K562 (cell line): ENCODE measurements around the gene CCDC136. TPM values are rescaled to one million over a fixed set of nuclear protein-coding genes. Genes with fewer than 3 reads are reported as not detected.
A peak's percentile ranks its signal among the peaks of the same experiment; 100 is the strongest.

Experiments
- CBX3 ChIP-seq, 2 experiments: IDR thresholded peaks; 1 replicate in 1 of 2; 2 replicates in 1 of 2; pipeline ENCODE4 v1.6.1; 2012; ENCODE audit warnings: inconsistent platforms in 2 of 2, low read length in 2 of 2, borderline replicate concordance in 1 of 2, control low read depth in 1 of 2
- CC2D1A ChIP-seq: fragments of 450-650 bp; IDR thresholded peaks from 2 replicates; pipeline ENCODE4 v1.6.1; 2017; ENCODE audit warnings: mild to moderate bottlenecking
- DACH1 ChIP-seq: fragments of 450-650 bp; IDR thresholded peaks from 2 replicates; pipeline ENCODE4 v1.6.1; 2018; ENCODE audit not compliant: partially characterized antibody
- FOXA3 ChIP-seq, 2 experiments: fragments of 450-650 bp in 1 of 2; sonication (generic) in 1 of 2; formaldehyde crosslinking; IDR thresholded peaks in 1 of 2; conservative IDR thresholded peaks in 1 of 2; 2 replicates each; pipeline versions ENCODE4 v1.4.0 to v1.8.0; 2020 to 2022; ENCODE audit warnings: mild to moderate bottlenecking in 2 of 2, missing genetic modification reagents in 1 of 2
- FOXJ2 ChIP-seq: fragments of 200-800 bp; sonication (Bioruptor generic); IDR thresholded peaks from 2 replicates; pipeline ENCODE4 v1.6.1; 2016; ENCODE audit warnings: missing genetic modification characterization, missing compliant biosample characterization
- HNRNPLL ChIP-seq: fragments of 200-400 bp; formaldehyde crosslinking; IDR thresholded peaks from 2 replicates; pipeline ENCODE4 v1.6.1; 2017; ENCODE audit warnings: low read length, low read depth, mild to moderate bottlenecking; ENCODE audit not compliant: poor library complexity, severe bottlenecking
- IRF9 ChIP-seq: fragments of 450-650 bp; IDR thresholded peaks from 2 replicates; pipeline ENCODE4 v1.6.1; 2016; ENCODE audit warnings: missing biosample characterization, missing genetic modification characterization
- LEF1 ChIP-seq: fragments of 450-650 bp; IDR thresholded peaks from 2 replicates; pipeline ENCODE4 v1.6.1; 2016; ENCODE audit warnings: mild to moderate bottlenecking
- MAFG ChIP-seq: fragments of 450-650 bp; conservative IDR thresholded peaks from 2 replicates; pipeline ENCODE4 v1.6.1; 2016; ENCODE audit warnings: missing genetic modification characterization, missing compliant biosample characterization
- NELFE ChIP-seq: IDR thresholded peaks from 2 replicates; pipeline ENCODE4 v1.6.1; 2011; ENCODE audit warnings: mild to moderate bottlenecking; ENCODE audit not compliant: insufficient read depth, insufficient read length
- NFRKB ChIP-seq: fragments of 450-650 bp; IDR thresholded peaks from 2 replicates; pipeline ENCODE4 v1.6.1; 2016; ENCODE audit warnings: low read depth
- SNIP1 ChIP-seq: fragments of 450-650 bp; IDR thresholded peaks from 2 replicates; pipeline ENCODE4 v1.7.1; 2017; ENCODE audit warnings: low read depth, mild to moderate bottlenecking
- TEAD4 ChIP-seq, 2 experiments: sonication (generic) in 1 of 2; formaldehyde crosslinking in 1 of 2; IDR thresholded peaks; 2 replicates each; pipeline versions ENCODE4 v1.6.1 to v1.8.0; 2012 to 2022; ENCODE audit warnings: borderline replicate concordance in 1 of 2, inconsistent platforms in 1 of 2, low read length in 1 of 2, mild to moderate bottlenecking in 1 of 2, missing genetic modification reagents in 1 of 2
- XRCC3 ChIP-seq: fragments of 450-650 bp; IDR thresholded peaks from 2 replicates; pipeline ENCODE4 v1.6.1; 2017; ENCODE audit warnings: mild to moderate bottlenecking, moderate library complexity
- YY1 ChIP-seq, 3 experiments: IDR thresholded peaks; 2 replicates each; pipeline ENCODE4 v1.6.1; 2011; ENCODE audit warnings: low read length in 2 of 3, mild to moderate bottlenecking in 2 of 3, moderate library complexity in 2 of 3, borderline replicate concordance in 1 of 3, control low read depth in 1 of 3, low read depth in 1 of 3; ENCODE audit not compliant: insufficient read depth in 3 of 3, insufficient replicate concordance in 2 of 3, control insufficient read depth in 1 of 3, insufficient read length in 1 of 3; ENCODE audit errors: extremely low read depth in 1 of 3
- ZNF143 ChIP-seq: sonication (generic); formaldehyde crosslinking; IDR thresholded peaks from 2 replicates; pipeline ENCODE4 v1.9.0; 2022; ENCODE audit warnings: mild to moderate bottlenecking, missing genetic modification reagents
- polyA plus RNA-seq, 8 experiments: library from polyadenylated mRNA; depleted of rRNA in 4 of 8; stranded (reverse) in 5 of 8; unstranded in 3 of 8; fragments of >200 nt; fragmentation: Nextera tagmentation in 2 of 8; fragmentation: Illumina TruSeq in 1 of 8; extraction: Ambion mirVana in 2 of 8; extraction: Trizol in 1 of 8; gene quantifications; 2 replicates each; pipeline versions ENCODE4 v1.2.1 to v1.2.3, GENCODE V29; 2011 to 2014; ENCODE audit warnings: inconsistent platforms in 1 of 8, missing spikeins in 1 of 8
- total RNA-seq, 7 experiments: library from RNA; depleted of rRNA in 6 of 7; stranded (reverse); fragments of >200 nt in 6 of 7; fragmentation: Illumina TruSeq in 2 of 7; extraction: Trizol in 2 of 7; gene quantifications; 2 replicates each; pipeline versions ENCODE4 v1.2.1 to v1.2.3, GENCODE V29; 2011 to 2021; ENCODE audit warnings: low replicate concordance in 1 of 7
- TF ChIP-seq, protein P1 (sequence below): IDR thresholded peaks from 2 replicates; pipeline ENCODE4 v1.6.1; 2011; ENCODE audit warnings: borderline replicate concordance, low read depth, mild to moderate bottlenecking, moderate library complexity, low read length; ENCODE audit not compliant: insufficient read depth, poor library complexity, severe bottlenecking
- TF ChIP-seq, protein P2 (sequence below): fragments of 200-800 bp; sonication (Bioruptor generic); IDR thresholded peaks from 2 replicates; pipeline ENCODE4 v1.6.1; 2017; ENCODE audit warnings: missing genetic modification characterization, missing compliant biosample characterization
- TF ChIP-seq, protein P3 (sequence below), 2 experiments: fragments of 450-650 bp; conservative IDR thresholded peaks; 2 replicates each; pipeline ENCODE4 v1.6.1; 2017; ENCODE audit warnings: mild to moderate bottlenecking in 2 of 2, moderate library complexity in 2 of 2
- TF ChIP-seq, protein P4 (sequence below): fragments of 250-450 bp; sonication (Bioruptor Pico); IDR thresholded peaks from 2 replicates; pipeline ENCODE4 v1.8.0; 2021; ENCODE audit warnings: moderate library complexity, mild to moderate bottlenecking, inconsistent platforms

CCDC136 gene
- total and polyA plus RNA-seq, 9 of the 15 experiments (the other 6 are each of a cell fraction or from before 2014, with no cell fraction given), result 2.4 to 40.8 (median 26.5) TPM

DNA sequence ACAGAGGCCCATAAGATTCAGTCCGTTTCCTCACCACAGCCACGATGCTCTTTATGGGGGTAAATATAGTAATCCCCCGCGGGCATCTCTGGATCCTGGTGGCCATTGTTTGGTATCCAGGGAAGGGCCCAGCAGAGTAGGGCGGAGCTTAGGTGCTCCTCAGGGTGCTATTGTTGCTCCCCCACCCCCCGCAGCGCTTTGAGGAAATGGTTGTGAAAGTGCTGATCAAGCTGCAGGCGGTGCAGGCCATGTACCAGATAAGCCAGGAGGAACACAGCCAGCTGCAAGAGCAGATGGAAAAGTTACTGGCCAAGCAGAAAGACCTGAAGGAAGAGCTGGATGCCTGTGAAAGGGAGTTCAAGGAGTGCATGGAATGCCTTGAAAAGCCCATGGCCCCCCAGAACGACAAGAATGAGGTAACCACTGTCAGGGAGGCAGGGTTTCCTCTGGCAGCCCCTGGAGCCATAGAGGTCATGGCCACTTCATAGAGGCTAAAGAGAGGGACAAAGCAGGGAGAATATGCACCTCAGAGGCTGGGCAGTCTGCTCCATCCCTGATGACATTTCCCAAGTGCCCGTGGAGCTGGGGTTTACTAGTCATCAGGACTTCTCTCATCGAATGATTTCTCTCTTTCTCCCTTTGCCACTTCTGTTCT is 20.9 kb downstream of the CCDC136 start (continued):
- TF ChIP-seq, protein P1, sequence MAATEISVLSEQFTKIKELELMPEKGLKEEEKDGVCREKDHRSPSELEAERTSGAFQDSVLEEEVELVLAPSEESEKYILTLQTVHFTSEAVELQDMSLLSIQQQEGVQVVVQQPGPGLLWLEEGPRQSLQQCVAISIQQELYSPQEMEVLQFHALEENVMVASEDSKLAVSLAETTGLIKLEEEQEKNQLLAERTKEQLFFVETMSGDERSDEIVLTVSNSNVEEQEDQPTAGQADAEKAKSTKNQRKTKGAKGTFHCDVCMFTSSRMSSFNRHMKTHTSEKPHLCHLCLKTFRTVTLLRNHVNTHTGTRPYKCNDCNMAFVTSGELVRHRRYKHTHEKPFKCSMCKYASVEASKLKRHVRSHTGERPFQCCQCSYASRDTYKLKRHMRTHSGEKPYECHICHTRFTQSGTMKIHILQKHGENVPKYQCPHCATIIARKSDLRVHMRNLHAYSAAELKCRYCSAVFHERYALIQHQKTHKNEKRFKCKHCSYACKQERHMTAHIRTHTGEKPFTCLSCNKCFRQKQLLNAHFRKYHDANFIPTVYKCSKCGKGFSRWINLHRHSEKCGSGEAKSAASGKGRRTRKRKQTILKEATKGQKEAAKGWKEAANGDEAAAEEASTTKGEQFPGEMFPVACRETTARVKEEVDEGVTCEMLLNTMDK, result no peak
- TF ChIP-seq, protein P2, sequence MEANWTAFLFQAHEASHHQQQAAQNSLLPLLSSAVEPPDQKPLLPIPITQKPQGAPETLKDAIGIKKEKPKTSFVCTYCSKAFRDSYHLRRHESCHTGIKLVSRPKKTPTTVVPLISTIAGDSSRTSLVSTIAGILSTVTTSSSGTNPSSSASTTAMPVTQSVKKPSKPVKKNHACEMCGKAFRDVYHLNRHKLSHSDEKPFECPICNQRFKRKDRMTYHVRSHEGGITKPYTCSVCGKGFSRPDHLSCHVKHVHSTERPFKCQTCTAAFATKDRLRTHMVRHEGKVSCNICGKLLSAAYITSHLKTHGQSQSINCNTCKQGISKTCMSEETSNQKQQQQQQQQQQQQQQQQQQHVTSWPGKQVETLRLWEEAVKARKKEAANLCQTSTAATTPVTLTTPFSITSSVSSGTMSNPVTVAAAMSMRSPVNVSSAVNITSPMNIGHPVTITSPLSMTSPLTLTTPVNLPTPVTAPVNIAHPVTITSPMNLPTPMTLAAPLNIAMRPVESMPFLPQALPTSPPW (CRISPR knock-in tag), result peak; percentile 87
- TF ChIP-seq, protein P3, sequence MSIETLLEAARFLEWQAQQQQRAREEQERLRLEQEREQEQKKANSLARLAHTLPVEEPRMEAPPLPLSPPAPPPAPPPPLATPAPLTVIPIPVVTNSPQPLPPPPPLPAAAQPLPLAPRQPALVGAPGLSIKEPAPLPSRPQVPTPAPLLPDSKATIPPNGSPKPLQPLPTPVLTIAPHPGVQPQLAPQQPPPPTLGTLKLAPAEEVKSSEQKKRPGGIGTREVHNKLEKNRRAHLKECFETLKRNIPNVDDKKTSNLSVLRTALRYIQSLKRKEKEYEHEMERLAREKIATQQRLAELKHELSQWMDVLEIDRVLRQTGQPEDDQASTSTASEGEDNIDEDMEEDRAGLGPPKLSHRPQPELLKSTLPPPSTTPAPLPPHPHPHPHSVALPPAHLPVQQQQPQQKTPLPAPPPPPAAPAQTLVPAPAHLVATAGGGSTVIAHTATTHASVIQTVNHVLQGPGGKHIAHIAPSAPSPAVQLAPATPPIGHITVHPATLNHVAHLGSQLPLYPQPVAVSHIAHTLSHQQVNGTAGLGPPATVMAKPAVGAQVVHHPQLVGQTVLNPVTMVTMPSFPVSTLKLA (conservative IDR thresholded peaks at IDR 0.05), result 0 out of 4 replicates have a peak, but pooled peaks of 1 of the 2 experiments have one; percentile 30
- TF ChIP-seq IRF9 (tag) (no peak), NFRKB (no peak), FOXA3 (CRISPR knock-in tag; conservative IDR thresholded peaks at IDR 0.05 in 1 of 2, IDR thresholded peaks at IDR 0.05 in 1 of 2) (no peak), ZNF143 (CRISPR knock-in tag) (no peak), HNRNPLL (no peak), CBX3 (IDR thresholded peaks at IDR 0.05; ENCODE audit: borderline replicate concordance in 1 of 2, low read length in 2 of 2) (peak in 1 of 2 experiments; percentile 83; a peak in 1 of 3 replicates), FOXJ2 (tag) (no peak), CC2D1A (no peak), MAFG (peak; percentile 92), XRCC3 (no peak), TEAD4 (IDR thresholded peaks at IDR 0.05; ENCODE audit: low read length) (peak; percentile 91), TEAD4 (CRISPR knock-in tag; IDR thresholded peaks at IDR 0.05; ENCODE audit: borderline replicate concordance) (no peak), DACH1 (peak; percentile 80), YY1 (IDR thresholded peaks at IDR 0.05; ENCODE audit: borderline replicate concordance in 1 of 3, control insufficient read depth in 1 of 3, extremely low read depth in 1 of 3, insufficient read depth in 3 of 3, insufficient read length in 1 of 3, insufficient replicate concordance in 2 of 3, low read depth in 1 of 3, low read length in 2 of 3) (peak in 2 of 3 experiments; percentile 31 to 63), LEF1 (no peak), NELFE (no peak), SNIP1 (no peak)
- TF ChIP-seq, protein P4, sequence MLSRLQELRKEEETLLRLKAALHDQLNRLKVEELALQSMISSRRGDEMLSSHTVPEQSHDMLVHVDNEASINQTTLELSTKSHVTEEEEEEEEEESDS (CRISPR knock-in tag), result no peak
